HG03045 (cell line): Measurements from ENCODE around the gene POLR3B.

Source experiments
- ATAC-seq: cut with Tn5 transposase; IDR thresholded peaks from one replicate; pipeline ENCODE4 v1.9.1; 2021; ENCODE audit warnings: mild to moderate bottlenecking, moderate library complexity; ENCODE audit not compliant: unreplicated experiment

Gene POLR3B

DNA sequence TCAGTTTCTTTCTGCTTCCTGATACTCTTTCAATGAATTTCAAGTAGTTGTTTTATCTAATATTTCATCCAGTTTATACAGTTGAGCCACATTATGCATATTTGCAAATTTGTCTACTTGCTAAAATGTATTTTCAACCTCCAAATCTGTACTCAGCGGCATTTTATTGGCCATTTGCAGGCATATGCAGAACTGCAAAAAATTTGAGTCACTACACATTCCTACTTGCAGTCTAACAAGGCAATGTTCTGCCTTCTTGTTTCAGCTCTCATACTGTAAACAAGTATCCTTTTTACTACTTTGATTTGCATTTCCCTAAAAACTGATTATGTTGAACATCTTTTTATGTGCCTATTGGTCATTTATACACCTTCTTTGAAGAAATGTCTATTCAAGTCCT lies 55.0 kb downstream of the POLR3B start:
- ATAC-seq, result no peak

DNA sequence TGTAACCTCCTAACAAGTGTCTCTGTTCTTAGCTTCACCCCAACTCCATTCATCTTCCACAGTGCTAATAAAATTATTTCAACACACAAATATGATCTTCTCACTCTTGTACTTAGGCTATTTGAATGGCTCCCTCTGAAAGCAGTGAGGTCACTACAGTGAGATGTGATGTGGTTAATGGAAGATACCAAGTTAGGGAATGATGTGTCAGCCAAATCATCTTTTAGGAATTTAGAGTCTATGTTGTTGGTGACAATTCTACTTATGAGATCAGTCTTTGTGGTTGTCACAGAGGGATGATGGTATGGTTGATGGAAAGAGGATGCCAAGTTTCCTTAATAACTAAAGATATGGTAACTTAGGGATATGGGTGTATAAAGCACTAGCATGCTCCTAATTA lies 57.6 kb downstream of the POLR3B start:
- ATAC-seq, result no peak

DNA sequence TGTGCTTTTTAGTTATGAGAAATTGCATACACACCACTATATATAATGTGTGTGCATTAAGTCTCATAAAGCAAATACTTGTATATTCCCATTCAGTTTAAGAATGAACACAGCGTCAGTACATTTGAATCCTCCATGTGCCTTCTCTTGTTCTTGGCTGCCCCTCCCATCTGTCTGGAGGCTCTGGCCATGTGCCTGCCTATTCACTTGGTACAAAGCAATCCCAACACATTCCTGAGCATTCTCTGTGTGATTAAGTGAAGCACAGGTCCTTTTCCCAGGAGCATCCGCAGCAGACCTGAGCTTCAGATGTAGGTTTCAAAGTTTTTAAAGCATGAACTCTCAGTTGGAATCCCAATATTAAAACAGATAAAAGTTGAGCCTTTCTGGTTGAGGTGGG lies 58.7 kb downstream of the POLR3B start:
- no peak for ATAC-seq

GRCh38 chr12:106417926-106418910 lies 60.7 kb downstream of the POLR3B start:
- ATAC-seq, result no peak

DNA sequence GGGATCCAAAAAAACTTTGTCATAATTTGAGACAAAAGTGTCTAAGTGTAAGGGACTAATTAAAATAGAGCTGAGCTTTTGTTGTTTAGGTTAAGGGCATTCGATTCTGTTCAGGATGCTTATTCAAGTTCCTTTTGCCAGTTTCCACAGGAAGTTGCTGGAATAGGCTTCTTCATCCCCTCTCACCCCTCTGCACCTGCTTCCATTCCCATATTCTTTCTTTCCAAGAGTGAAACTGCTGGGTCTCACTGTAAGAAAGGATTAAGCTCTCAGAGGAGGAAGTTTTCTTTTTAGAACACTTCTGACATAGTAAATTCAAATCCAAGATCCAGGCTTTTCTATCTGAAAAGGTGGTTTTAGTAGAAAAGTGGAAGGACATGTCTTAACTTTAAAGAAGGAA lies 61.4 kb downstream of the POLR3B start:
- ATAC-seq, result no peak

DNA sequence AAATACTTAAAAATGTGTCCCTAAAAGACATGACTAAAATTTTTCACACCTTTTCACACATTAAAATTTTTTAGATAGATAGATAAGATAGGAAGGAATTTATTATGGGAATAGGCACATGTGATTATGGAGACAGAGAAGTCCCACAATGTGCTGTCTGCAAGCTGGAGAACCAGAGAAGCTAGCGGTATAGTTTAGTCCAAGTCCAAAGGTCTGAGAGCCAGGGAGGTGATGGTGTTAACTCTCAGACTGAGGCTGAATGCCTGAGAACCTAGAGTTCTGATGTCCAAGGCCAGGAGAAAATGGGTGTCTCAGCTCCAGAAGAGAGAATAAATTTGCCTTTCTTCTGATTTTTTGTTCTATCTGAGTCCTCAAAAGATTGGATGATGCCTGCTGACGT lies 65.7 kb downstream of the POLR3B start:
- ATAC-seq, result no peak

DNA sequence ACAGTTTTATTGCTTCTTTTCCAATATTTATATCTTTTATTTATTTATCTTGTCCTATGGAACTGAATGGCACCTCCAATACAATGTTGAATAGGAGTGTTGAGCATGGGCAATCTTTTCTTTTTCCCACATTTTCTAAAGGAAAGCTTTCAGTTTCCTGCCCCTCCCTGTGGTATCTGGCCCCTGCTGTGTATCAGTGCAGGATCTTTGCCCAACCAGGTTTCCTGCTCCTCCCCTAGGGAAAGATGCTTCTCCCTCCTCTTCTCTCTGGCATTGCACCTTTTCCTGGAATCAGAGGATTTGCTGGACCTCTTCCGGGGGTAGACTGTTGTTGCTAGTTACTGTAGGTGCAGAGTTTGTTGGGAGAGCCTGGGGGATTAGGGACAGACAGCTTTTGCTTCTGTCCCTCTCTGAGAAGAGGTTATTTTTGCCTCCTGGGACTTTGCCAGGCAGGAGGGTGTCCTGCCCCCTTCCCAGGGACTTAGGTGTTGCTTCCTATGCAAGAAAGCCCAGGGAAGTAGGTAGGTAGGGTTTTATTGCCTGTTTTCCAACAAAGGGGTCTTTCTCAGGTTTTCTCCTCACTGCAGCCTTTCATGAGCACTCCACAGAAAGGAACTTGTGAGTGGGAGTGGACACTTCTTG lies 67.6 kb downstream of the POLR3B start:
- no peak for ATAC-seq

DNA sequence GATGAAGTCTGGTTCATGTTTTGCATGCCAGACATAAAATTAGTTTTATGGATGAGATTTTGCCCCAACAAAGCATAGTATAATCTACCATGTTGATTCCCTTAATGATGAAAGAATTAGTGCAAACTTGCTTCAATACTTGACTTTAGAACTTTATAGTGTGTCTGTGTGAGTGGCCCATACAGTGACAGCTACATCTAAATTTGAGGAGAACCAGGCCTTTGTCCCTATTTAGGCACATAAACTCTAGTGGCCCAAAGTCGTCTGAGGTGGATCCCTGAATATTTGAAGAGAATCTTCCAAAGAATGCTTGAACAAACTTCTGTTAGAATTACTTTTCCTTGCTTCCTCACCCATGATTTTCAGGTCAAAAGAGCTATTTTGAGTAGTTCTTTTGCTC lies 70.4 kb downstream of the POLR3B start:
- ATAC-seq, result no peak

- no peak for ATAC-seq
Observed at GRCh38 chr12:106428384-106428783, 70.8 kb downstream of the POLR3B start.

DNA sequence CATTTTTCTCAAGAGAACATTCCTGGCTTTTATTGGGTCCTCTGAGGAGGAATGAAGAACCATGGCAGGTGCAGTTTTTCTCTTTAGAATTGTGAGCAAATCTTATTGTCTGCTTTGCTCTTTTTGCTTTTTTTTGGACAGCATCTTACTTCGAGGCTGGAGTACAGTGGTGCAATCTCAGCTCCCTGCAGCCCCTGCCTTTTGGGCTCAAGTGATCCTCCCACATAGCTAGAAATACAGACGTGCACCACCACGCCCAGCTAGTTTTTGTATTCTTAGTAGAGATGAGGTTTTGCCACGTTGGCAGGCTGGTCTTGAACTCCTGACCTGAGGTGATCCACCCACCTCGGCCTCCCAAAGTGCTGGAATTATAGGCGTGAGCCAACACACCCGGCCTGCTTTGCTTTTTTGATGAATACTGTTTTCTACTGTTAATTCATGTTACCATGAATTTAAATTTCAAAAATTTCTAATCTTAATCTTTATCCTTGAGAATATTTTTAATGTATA lies 71.5 kb downstream of the POLR3B start:
- no peak for ATAC-seq

DNA sequence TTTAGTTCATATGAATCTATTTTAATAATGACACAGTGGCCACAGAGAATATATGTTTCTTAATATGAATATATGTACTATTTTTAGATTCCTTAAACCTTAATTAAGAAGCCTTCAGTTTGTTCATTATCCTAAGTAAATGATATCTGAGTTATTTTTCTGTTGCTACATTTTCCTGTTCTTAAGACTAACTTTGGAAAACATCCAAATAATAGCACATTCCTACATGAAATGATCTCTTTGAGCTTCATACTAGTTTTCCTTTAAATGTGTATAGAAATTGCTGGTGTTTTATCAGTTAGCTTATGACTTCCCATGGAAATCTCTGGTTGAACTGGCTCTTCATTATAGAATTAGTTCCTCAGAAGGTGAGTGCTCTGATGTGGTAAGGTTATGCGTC lies 72.1 kb downstream of the POLR3B start:
- ATAC-seq, result no peak

DNA sequence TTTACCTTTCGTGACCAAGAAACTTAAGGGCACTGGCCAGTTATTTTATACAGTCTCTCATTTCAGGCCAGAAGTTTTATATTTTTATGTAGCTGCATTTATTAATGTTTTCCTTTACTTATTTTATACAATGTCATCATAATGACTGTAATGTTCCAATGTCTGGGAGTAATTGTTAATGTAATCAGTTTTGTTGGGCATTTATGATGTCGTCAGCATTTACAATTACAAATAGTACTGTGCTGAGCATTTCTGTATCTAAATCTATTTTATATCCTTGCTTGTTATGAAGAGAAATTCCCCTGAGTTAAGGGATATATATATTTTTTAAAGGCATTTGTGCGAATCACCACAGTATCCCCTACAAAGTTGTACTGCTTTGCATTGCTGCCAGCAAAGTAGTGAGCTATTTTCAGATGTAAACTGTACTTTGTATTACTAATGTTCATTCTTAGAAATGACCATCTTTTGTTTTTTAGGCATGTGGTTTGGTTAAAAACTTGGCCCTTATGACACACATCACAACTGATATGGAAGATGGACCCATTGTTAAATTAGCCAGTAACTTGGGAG lies 74.4 kb downstream of the POLR3B start:
- ATAC-seq, result no peak

GRCh38 chr12:106433055-106433454 lies 75.5 kb downstream of the POLR3B start:
- ATAC-seq, result no peak

- ATAC-seq, result no peak
Observed at GRCh38 chr12:106434526-106434925, 77.0 kb downstream of the POLR3B start.

DNA sequence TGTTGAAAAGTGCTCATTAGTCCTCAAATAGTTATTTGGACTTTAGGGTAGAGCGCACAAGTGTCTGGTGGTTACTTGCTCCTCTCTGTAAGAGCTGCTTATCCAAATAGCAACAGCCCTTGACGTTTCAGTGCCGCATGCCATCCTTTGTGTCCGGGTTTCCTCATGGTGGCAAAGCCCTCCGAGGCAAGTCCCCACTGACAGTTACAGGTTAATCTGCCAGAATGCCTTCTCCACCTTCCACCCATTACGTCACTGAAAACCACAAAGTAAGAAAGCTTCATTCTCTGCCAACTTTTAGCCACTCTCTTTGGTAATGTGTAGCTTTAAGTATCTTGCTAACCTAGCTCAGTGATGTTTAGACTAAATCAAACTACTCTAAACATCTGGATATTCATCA lies 78.6 kb downstream of the POLR3B start:
- ATAC-seq, result no peak

DNA sequence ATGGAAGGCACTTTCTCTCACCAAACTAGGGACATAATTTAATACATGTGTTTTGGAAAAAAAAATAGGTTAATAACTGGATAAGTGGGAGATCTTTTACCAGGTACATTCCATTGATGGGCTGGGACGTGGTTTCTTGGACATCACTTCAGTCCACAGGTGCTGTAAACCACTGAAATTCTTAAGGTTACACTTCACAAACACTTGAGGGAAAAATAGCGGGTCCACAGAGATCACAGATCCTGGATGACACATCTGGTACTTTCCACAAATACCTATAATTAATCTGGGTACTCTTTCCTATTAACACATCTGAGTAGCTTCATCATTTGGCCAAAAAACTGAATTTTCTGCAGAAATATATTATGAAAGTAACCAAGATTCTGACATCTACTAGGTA lies 85.0 kb downstream of the POLR3B start:
- ATAC-seq, result no peak

GRCh38 chr12:106445053-106445452 lies 87.5 kb downstream of the POLR3B start:
- no peak for ATAC-seq

GRCh38 chr12:106445959-106446358 lies 88.4 kb downstream of the POLR3B start:
- no peak for ATAC-seq

DNA sequence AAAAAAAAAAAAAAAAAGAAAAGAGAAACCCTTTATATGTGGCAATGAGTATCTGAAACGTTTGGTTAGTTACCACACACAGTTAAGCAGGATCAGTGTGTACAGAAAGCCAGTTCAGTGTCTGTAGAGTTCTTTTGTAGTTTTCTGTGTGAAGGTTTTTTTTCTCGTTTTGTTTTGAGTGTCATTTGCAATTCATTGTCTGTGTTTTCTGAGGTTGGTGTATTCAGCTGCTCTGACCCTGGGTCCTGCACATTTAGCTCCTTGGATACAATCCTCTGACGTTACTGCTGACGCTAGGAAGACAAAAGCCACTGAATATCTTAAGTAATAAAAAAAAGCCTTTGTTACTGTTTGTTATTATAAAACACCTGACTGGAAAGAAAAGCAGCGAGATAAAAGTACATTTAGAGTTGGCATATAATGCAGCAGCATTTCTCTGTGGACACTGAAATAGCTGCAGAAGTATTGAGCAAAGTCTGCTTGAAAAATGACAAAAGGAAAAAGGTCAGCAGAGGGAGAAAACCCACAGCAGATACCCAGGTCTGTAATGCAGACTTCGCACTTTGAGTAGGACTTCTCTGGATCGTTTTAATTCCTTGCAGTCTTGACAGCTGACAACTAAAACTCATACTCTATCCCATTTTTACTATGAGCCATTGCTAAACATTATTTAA lies 89.0 kb downstream of the POLR3B start:
- ATAC-seq, result no peak

- ATAC-seq, result no peak
Observed at GRCh38 chr12:106452309-106452708, 94.8 kb downstream of the POLR3B start.

DNA sequence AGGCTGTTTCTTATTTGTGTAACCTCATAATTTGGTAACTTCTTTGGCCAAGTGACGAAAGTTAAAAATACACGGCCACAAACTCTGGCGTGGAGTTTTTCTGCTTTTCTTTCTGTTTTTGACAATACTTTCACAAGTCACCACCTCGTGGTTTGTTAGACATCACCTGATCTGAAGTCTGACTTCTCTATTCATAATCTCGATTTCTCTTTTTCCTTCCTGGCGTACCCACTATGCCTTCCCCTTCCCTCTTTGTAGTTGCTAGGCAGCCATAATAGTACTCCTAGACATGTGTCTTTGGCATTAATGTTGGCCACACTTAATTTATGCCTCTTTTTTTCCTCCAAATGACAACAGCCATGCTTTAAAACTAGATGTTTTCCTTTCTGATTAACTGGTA lies 97.6 kb downstream of the POLR3B start:
- no peak for ATAC-seq
